Activated T-cell treated with anti-CD3 and anti-CD28 coated beads, Interleukin-2, amount 50 U/mL, for 72 hours (primary cell): ENCODE results near the gene GPR55. TPM values are rescaled to one million over a fixed set of nuclear protein-coding genes. Genes with fewer than 3 reads are reported as not detected.

ENCODE experiments used
- ATAC-seq, 2 donors: fragments of 150-1000 bp; cut with Tn5 transposase; replicated peaks in 1 of 2; 2 replicates each; pipeline ENCODE4 v1.10.0; 2021; ENCODE audit warnings: moderate library complexity in 2 of 2, mild to moderate bottlenecking in 1 of 2
- DNase-seq, 2 donors: peaks; one replicate each; pipeline ENCODE4 v3.0.0; 2021 to 2022; ENCODE audit warnings: mixed read lengths in 1 of 2
- H3K27ac Mint-ChIP-seq: one replicate; pipeline ENCODE4 v1.8.0; 2022; ENCODE audit warnings: mild to moderate bottlenecking, moderate library complexity, mixed read lengths
- H3K27me3 Mint-ChIP-seq: one replicate; pipeline ENCODE4 v1.8.0; 2022; ENCODE audit warnings: low read depth, mixed read lengths
- H3K36me3 Mint-ChIP-seq, 2 donors: one replicate each; pipeline ENCODE4 v1.8.0; 2022; ENCODE audit warnings: mixed read lengths in 2 of 2, mild to moderate bottlenecking in 1 of 2; ENCODE audit not compliant: insufficient read depth in 2 of 2
- H3K4me1 Mint-ChIP-seq: one replicate; pipeline ENCODE4 v1.8.0; 2022; ENCODE audit warnings: low read depth, mixed read lengths
- H3K4me3 Mint-ChIP-seq, 2 donors: one replicate each; pipeline ENCODE4 v1.8.0; 2022; ENCODE audit warnings: mild to moderate bottlenecking in 2 of 2, mixed read lengths in 2 of 2, moderate library complexity in 2 of 2
- H3K9me3 Mint-ChIP-seq, 2 donors: one replicate each; pipeline ENCODE4 v1.8.0; 2022; ENCODE audit warnings: mixed read lengths in 2 of 2
- total RNA-seq, 2 donors: library from RNA; stranded (reverse); gene quantifications; one replicate each; pipeline ENCODE4 v1.2.3, GENCODE V29; 2022

Gene GPR55
- total RNA-seq, 2 donors from 2014 or later: 6.8 to 9.8 TPM

- H3K9me3 Mint-ChIP-seq: no peaks in the 10 kb centered on the region
- peaks cover 2% of the 10 kb centered on the region in 2 donors for H3K36me3 Mint-ChIP-seq
- no peak overlapping the region for H3K4me3 Mint-ChIP-seq
- no peak for ATAC-seq
- peaks cover 75% of the 10 kb centered on the region for H3K4me1 Mint-ChIP-seq
- H3K27me3 Mint-ChIP-seq: peaks cover 46% of the 10 kb centered on the region
- no peak for DNase-seq
- H3K27ac Mint-ChIP-seq: no peak overlapping the region
These were observed 10.2 kb downstream of the GPR55 start for GRCh38 chr2:230914886-230915285.

DNA sequence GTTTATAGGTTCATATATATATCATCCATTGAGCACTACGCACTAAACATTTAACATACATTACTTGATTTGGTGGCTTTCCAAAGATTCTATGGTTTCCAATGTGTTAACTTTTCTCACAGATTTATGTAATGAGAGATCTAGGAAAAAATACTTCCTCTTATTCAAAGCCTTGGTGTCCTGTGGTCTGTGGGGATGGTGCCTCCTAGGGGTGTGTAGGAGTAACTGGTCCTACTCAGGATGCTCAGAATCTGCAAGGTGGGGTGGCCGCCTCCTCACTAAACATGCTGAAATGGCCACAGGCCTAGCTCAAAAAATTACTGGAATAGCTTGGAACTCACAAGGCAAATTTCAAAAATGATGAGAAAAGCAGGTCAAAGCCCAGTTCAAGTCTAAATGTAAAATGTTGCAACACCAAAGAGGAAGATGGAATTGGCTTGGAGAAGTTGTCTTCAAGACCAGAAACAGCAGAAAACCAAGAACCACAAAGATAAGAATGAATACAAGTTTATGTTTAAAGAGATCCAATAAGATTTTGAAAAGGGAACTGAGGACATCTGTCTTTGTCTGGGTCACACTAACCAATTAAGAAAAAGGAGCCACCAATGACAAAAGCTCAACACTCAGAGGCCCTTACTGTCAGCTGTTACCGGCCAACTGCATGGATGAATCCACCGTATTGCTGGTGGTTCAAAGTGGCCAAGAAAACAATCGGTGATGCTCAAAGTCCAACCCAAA lies 11.5 kb downstream of the GPR55 start:
- ATAC-seq (no peak), DNase-seq (no peak)
- peaks cover 2 to 4% of the 10 kb centered on the region in 2 donors for H3K36me3 Mint-ChIP-seq
- H3K27ac Mint-ChIP-seq: no peak overlapping the region
- H3K4me3 Mint-ChIP-seq: no peak overlapping the region
- H3K9me3 Mint-ChIP-seq: no peaks in the 10 kb centered on the region
- peaks cover 60% of the 10 kb centered on the region for H3K27me3 Mint-ChIP-seq
- peaks cover 78% of the 10 kb centered on the region for H3K4me1 Mint-ChIP-seq

DNA sequence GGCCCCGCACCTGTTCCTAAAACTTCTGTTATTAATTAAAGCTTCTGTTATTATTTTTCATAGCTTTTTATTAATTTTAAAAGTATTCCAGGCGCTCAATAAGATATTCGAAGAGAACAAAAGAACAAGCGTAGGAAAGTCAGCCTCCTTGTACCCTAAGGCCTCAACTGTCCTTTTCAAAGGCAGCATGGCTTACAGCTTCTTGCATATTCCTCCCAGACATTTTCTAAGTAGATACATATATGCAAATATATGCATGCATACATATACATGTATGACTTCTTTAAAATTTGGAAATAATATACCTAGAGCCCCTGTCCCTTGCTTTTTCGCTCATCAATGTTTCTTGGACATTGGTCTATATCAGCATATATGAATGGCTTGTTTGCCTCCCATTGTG lies 12.3 kb downstream of the GPR55 start:
- Mint-ChIP-seq H3K4me1 (peaks cover 78% of the 10 kb centered on the region), H3K4me3 (no peak overlapping the region), H3K9me3 (no peaks in the 10 kb centered on the region), H3K27ac (no peak overlapping the region), H3K27me3 (peaks cover 57% of the 10 kb centered on the region), H3K36me3 (peaks cover 2% of the 10 kb centered on the region in 2 donors)
- DNase-seq: no peak
- ATAC-seq: no peak

DNA sequence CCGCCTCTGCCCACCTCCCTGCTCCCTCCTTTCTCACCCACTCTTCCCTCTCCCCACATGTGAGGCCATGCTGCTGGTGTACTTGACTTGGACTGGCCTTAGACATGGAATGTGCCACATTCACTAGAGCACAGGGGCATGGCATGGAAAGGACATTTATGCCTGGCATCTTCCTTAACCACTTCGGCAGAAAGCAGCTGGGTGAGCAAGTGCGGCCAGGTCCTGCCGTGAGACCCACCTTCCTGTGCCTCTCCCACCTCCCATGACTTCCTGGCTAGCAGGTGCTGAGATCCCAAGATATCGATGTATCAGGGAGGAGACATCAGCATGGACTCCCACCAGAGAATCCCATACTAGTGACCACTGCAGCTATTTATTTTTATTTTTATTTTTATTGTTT lies 13.0 kb downstream of the GPR55 start:
- Mint-ChIP-seq H3K36me3 (peaks cover 2% of the 10 kb centered on the region in 2 donors), H3K4me3 (no peak overlapping the region), H3K27me3 (peaks cover 57% of the 10 kb centered on the region), H3K9me3 (no peaks in the 10 kb centered on the region), H3K4me1 (peaks cover 80% of the 10 kb centered on the region), H3K27ac (no peak overlapping the region)
- DNase-seq: no peak
- ATAC-seq: no peak

DNA sequence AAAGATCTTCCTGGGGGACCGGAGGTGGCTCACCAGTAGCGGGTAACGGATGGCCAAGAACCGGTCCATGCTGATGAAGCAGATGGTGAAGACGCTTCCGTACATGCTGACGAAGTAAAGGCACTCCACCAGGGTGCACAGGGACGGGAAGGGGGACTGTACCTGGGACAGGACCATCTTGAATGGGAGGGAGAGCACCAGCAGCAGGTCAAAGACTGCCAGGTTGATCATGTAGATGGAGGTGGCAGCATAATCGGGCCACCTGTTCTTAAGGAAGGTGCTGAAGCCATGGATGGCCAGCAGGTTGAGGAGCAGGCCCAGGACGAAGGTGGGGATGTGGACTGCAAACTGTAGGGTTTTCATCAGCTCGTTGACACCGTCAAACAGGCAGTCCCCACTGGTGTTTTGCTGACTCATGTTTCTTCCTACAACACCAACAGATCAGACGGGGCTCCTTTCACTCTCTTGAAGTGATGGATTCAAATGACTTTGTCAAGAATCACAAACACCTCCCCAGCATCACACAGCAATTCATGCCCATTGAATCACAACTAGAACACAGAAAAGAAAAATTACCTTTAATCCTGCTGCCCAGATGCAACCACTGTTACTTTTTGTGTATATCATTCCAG lies 14.4 kb downstream of the GPR55 start:
- Mint-ChIP-seq H3K4me3 (peak overlapping the region; percentile 13 to 23), H3K4me1 (peaks cover 81% of the 10 kb centered on the region), H3K9me3 (no peaks in the 10 kb centered on the region), H3K27me3 (peaks cover 51% of the 10 kb centered on the region), H3K36me3 (peaks cover 2 to 5% of the 10 kb centered on the region in 2 donors), H3K27ac (no peak overlapping the region)
- ATAC-seq (no peak), DNase-seq (no peak)

DNA sequence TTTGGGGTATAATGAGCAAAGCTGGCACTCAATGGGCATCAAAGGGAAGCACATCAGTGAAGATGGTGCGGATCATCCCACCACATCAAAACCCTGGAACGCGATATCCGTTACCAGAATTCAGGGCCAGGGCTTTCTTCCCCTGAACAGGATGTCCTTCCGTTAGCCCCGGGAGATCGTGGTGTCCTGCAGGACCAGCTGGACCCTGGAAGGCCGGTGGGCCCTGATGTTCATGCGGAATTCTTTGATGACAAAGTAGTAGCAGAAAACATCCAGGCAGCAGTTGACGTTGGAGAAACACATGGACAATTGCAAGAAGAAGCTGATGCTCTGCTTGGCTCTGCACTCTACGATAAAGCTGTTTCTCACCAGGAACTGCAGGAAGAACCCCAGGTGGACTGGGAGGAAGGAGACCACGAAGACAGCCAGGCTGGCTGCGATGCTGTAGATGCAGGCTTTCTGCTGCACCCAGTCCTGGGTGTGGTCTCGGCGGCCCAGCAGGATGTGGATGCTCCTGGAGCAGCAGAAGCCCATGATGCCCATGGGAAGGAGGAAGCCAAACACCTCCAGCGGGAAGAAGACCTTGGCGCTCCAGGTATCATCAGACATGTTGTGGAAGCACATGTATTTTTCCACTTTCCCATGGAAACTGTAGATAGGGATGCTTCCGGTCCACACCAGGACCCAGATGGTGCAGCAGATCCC lies 15.0 kb downstream of the GPR55 start:
- no peaks in the 10 kb centered on the region for H3K9me3 Mint-ChIP-seq
- peaks cover 51% of the 10 kb centered on the region for H3K27me3 Mint-ChIP-seq
- H3K4me3 Mint-ChIP-seq: peak overlapping the region; percentile 56 to 95
- peaks cover 2 to 5% of the 10 kb centered on the region in 2 donors for H3K36me3 Mint-ChIP-seq
- peak overlapping the region; percentile 72 for H3K27ac Mint-ChIP-seq
- DNase-seq (no peak), ATAC-seq (no peak)
- peaks cover 82% of the 10 kb centered on the region for H3K4me1 Mint-ChIP-seq

DNA sequence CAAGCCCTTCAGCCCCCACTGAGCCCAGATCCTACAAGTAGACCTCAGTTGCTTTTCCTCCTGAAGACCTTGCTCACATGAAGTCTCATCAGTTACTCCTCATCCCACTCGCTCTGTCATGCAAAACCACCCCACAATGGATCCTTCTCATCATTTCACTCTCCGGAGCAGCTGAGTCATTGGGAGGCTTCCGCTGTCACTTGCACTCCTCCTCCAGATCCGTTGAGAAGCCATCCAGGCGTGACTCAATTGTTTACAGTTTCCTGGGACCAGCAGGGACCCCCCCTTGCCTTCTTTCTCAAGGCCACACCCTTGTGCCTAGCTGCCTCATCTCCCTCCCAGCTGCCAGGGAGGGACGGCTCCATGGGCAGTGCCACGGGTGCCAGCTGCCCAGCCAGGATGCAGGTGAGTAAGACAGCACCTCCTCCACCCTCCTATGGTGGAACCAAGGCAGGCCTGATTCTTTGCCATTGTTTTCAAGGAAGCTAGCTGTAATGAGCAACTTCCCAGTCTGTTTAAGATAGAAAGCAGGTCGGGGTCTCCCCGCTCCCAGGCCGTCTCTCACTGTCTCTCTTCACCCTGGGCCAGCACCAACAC lies 16.3 kb downstream of the GPR55 start:
- Mint-ChIP-seq H3K9me3 (no peaks in the 10 kb centered on the region), H3K27me3 (peaks cover 46% of the 10 kb centered on the region), H3K36me3 (peaks cover 2 to 5% of the 10 kb centered on the region in 2 donors), H3K27ac (no peak overlapping the region), H3K4me1 (peaks cover 85% of the 10 kb centered on the region), H3K4me3 (peak overlapping the region; percentile 56 to 95)
- DNase-seq: peak; percentile 68 to 78
- peak; percentile 50 to 71 for ATAC-seq

DNA sequence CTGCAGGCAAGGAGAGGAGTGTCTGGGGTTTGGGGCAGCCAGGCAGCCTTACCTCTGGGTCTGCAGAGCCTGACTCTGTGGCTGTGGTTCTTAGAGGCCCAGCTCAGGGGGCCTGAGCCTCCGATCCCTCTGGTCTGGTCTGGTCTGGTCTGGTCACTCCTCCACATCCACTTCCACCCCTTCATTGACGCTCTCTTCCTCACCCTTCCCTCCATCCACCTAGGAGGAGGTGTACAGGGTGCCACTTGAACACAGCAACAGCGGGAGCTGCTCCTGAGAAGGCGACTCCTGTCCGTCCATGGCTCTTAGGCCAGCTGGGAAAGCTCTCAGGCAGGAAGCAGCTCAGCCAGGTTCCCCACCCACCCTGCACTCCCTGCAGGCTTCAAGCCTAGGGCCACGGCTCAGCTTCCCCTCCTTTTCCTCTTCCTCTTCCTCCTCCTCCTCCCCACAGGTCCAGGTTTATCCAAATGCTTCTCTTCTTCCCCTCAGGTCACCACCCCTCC lies 16.9 kb downstream of the GPR55 start:
- no peak overlapping the region for H3K27ac Mint-ChIP-seq
- peak overlapping the region; percentile 56 to 95 for H3K4me3 Mint-ChIP-seq
- DNase-seq (no peak), ATAC-seq (no peak)
- H3K4me1 Mint-ChIP-seq: peaks cover 86% of the 10 kb centered on the region
- peaks cover 47% of the 10 kb centered on the region for H3K27me3 Mint-ChIP-seq
- H3K36me3 Mint-ChIP-seq: peaks cover 2 to 5% of the 10 kb centered on the region in 2 donors
- no peaks in the 10 kb centered on the region for H3K9me3 Mint-ChIP-seq

GRCh38 chr2:230907361-230908091 lies 17.5 kb downstream of the GPR55 start:
- peaks cover 93% of the 10 kb centered on the region for H3K4me1 Mint-ChIP-seq
- no peaks in the 10 kb centered on the region for H3K9me3 Mint-ChIP-seq
- no peak for ATAC-seq

DNA sequence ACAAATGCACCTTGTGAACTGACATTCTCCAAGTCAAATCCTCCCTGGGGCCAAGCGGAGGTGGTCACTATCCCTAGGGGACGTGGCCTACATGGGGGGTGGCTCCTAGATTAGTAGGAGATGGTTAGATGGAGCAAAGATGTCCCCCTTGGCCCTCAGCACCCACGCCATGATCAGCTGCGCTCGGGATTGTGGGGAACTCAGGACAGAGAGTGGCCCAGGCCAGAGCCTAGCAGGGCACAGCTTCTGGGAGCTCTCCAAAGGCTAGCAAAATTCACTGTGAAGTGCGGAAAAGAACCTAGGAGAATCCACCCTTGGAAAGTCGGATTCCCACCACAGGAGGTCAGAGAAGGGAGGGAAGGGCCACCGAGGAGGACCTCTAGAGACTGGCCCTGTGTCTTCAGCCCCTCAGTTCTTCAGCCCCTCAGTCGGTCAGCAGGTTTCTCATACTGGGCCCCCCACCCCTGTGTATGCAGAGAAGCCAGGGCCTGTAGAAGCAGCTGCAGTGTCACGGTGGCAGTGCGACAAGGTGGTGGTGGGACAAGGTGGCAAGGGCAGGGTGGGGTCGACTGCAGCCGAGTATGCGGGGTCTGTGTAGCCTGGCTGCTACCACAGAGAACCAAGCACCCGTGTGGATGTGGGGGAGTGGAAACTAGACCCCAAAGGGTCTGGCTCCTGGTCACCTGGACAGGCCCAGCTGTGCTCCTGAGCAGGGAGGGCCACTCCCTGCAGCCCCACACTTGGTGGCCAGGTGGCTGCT lies 18.4 kb downstream of the GPR55 start:
- no peak for DNase-seq
- Mint-ChIP-seq H3K27ac (no peak overlapping the region), H3K4me3 (peak overlapping the region; percentile 50 to 95), H3K36me3 (peaks cover 2 to 5% of the 10 kb centered on the region in 2 donors), H3K4me1 (peaks cover 99% of the 10 kb centered on the region), H3K27me3 (peaks cover 46% of the 10 kb centered on the region), H3K9me3 (no peaks in the 10 kb centered on the region)
- ATAC-seq: no peak

More at GRCh38 chr2:230907361-230908091, 17.5 kb downstream of the GPR55 start:
- no peak for DNase-seq
- H3K27me3 Mint-ChIP-seq: peaks cover 47% of the 10 kb centered on the region
- peak overlapping the region; percentile 56 to 95 for H3K4me3 Mint-ChIP-seq
- H3K27ac Mint-ChIP-seq: no peak overlapping the region
- peaks cover 2 to 5% of the 10 kb centered on the region in 2 donors for H3K36me3 Mint-ChIP-seq

DNA sequence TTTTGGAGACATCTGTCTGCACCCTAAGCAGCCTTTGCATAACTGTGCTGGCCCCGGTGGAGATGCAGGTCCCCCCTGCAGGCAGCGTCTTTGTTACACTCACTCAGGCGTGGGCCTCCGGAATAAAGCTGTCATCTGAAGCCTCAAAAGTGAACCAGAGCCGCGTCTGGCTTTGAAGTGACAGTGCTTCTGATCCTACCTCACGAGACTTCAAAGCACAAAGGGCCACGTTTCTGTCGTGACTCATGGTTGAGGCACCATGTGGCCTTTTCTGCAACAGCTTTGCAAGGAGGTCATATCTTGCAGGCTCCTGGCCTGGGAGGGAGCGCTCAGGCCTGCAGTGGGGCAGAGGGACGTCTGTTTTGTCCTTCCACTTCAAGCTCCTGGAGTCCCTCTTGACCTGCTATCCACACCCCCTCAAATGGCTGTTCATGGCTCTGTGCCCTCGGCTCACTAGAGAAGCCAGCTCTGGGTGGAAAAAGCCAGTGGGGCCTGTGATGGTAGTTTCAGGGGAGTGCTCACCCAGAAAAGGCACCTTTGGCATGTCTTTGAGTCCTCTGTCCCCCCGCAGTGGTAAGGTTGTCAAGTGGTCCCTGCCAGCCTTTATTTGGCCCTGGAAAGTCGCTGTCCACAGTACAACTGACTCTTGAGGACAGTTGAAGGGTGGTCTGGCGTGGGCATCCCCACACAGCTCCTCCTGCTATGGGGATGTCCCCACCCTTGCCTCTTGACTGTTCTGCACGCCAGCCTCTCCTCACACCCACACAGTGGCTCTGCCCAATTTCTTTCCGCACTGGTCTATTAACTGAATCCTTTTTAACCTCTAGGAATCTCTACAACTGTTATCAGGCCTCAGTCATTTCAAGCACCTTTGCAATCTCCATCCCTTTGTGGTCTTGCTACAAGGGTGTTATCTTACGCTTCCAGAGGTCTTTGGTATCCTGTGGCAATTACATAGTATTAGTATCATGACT lies 19.3 kb downstream of the GPR55 start:
- Mint-ChIP-seq H3K27me3 (peaks cover 46% of the 10 kb centered on the region), H3K27ac (no peak overlapping the region), H3K36me3 (peaks cover 2 to 5% of the 10 kb centered on the region in 2 donors), H3K9me3 (no peaks in the 10 kb centered on the region), H3K4me1 (peaks cover 94% of the 10 kb centered on the region), H3K4me3 (peak overlapping the region; percentile 50 to 95)
- DNase-seq: peak; percentile 86 to 94
- ATAC-seq: peak; percentile 87 to 90
